HG03045 (cell line): Measurements from ENCODE around the gene L2HGDH.

Experiments used
- ATAC-seq: cut with Tn5 transposase; IDR thresholded peaks from one replicate; pipeline ENCODE4 v1.9.1; 2021; ENCODE audit warnings: mild to moderate bottlenecking, moderate library complexity; ENCODE audit not compliant: unreplicated experiment

The L2HGDH gene

DNA sequence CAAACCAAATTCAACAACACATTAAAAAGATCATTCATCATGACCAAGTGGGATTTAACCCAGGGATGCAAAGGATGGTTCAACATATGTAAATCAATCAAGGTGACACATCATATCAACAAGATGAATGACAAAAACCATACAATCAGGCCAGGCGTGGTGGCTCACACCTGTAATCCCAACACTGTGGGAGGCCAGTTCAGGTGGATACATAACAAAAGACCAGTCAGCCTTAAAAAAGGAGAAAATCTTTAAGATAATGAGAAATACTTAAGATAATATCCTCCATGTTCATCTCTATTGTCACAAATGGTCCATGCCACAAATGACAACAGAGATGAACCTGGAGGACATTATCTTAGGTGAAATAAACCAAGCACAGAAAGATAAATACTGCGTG is 12.4 kb downstream of the L2HGDH start:
- no peak for ATAC-seq

DNA sequence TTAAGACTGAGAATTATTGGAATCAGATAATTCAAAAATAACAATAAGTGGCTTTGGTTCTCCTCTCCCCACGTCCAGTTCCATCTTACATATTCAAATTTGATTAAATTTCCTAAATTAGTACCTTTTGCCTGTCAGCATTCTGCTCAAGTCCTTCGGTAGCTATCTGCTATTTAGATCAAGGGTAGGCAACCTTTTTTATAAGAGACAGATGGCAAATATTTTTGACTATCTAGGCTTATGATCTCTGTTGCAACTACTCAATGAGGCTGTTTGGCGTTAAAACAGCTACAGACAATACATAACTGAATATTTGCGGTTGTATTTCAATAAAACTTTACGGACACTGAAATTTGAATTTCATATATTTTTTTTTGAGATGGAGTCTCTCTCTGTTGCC is 21.7 kb downstream of the L2HGDH start:
- no peak for ATAC-seq

DNA sequence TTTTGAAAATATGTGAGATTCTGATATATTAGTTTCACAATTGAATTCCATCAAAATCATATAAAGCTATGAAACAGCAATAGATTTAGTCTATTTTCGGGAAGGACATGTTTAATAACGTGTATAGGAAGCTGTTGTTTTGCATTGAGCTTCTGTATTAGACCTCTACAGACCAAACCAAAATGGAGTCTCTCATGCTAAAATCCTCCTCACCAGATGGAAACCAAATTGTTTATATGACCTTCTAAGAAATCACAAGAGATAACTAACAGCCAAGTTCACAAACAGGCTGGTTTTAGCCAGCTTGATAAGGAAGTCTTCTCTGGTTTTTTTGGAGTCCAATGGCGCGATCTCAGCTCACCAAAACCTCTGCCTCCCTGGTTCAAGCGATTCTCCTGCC is 23.9 kb downstream of the L2HGDH start:
- ATAC-seq: no peak

DNA sequence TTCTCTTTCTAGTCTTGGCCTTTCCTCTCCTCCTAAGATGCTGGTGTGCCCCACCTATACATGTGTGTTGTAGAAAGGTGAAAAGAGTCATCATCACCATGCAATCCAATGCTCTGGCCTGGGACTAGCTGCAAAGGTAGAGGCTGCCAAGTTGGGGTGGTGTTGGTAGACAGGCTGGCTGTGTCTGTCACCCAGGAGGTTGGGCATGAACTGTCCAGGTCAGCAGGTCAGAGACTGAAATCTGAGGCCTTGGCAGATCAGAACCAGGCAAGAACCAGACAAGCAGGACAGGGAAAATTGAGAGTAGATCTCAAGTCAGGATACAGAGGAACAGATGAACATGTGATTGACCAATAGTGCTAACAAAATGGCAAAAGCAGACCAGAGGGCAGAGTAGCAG is 26.2 kb downstream of the L2HGDH start:
- no peak for ATAC-seq

DNA sequence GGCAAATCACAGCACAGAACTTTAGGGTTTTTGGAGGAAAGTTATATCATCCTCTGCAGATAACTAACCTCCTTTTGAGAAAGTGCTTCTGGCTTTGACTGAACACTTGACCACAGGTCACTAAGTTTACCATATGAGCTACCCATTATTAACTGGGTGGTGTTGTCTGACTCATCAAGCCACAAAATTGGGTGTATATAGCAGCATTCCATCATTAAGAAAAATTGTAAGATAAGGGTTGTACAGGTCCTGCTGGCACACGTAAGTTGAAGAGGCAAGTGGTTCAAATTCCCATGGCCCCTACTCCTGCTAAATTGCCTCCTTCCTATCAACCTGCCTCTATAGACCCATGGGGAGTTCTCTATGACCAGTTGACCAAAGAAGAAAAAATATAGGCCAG is 39.5 kb downstream of the L2HGDH start:
- ATAC-seq: no peak

DNA sequence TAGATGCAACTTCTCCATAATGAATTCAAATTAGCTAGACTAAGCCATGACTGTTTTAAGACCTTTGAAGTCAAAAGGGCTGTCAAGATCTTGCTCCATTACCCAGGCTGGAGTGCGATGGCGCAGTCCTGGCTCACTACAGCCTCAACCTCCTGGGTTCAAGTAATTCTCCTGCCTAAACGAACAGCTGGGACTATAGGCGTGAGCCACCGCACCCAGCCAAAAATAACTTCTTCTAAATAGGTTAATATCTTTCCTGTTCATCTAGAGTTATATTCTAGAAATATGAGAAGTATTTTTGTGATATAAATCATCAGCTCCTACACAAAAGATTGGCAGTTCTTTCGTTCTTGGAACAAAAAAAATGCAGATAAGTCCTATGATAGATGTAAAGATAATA is 41.1 kb downstream of the L2HGDH start:
- ATAC-seq: no peak

DNA sequence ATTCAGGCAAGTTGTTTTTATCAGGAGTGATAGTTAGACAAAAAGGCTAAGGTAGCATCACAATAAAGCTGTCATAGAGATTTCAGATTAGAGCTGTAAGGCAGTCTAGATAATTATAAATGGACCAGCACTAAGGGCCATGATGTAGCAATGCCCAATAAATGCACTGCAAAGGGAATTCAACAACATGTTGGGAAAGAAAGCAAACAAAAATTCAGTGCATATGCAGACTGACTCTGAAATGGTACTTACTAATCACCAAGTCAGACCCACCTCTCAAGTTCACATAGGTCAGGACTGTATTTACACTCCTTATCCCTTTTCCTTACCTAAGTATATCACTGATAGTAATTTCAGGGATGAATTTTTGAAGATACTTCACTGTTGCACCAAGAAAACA is 47.0 kb downstream of the L2HGDH start:
- no peak for ATAC-seq

DNA sequence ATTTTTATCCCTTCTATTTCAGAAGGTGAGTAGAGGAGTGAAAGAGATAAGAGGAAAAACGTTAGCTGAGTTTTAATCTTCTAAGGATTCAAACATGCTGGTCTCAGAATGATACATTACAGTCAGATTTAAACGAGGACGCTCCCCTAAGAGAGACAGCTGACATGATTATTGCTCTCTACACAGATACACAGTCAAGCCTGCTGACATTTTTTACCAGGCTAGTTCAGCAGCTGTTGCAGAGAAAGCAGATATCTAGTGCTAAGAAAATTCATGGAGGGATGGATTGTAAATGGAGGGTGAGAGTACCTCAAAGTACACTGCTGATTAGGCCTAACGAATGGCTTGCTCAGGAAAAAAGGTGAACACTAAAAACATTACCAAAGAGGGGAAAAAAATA is 48.7 kb downstream of the L2HGDH start:
- no peak for ATAC-seq

DNA sequence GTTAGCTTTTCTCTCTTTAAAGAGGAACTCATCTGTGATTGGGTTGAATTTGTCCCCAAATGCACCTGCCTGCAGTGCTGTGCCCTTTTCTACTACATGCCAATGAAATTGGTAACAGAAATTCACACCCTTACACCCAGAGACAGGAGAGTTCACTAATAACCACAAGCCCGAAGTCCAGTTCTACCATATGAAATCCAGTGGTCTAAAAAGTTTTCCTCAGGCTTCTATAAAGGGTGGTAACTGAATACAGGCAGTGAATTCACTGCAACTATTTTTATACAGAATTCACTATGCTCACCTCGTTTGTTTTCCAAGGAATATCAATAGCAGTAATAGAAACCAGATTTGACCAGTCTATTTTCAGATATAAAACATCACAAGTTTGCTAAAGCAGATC is 49.2 kb downstream of the L2HGDH start:
- ATAC-seq: no peak

DNA sequence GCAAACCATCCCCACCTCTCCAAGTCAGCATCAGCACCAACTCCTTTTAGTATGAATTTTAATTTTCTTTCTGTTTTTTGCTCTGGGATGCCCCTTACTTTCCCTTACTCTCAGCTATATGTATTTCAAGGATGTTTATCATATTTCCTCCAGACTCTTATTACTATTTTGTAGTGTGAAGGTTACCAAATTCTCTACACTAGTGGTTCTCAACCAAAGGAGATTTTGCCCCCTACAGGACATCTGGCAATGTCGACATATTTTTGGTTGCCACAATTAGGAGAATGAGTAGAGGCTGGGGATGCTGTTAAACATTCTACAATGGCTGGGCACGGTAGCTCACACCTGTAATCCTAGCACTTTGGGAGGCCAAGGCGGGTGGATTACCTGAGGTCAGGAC is 51.5 kb downstream of the L2HGDH start:
- no peak for ATAC-seq

DNA sequence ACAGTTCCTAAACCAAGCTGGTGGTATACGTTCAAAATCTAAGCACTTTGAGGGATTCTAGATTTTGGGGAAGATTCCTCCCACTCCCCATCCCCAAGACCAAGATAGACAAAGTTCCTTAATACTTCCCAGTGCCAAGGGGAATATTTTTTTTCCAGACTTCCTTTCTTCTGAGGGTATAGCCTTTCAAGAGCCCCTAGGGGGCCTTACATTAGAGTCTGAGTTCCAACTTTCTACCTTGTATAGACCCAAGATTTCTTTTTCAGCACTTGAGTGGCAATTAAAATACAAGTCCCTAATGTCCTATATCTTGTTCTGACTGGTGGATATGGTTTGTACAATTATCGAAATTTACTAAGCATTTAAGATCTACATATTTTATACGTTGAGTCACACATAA is 52.0 kb downstream of the L2HGDH start:
- no peak for ATAC-seq

DNA sequence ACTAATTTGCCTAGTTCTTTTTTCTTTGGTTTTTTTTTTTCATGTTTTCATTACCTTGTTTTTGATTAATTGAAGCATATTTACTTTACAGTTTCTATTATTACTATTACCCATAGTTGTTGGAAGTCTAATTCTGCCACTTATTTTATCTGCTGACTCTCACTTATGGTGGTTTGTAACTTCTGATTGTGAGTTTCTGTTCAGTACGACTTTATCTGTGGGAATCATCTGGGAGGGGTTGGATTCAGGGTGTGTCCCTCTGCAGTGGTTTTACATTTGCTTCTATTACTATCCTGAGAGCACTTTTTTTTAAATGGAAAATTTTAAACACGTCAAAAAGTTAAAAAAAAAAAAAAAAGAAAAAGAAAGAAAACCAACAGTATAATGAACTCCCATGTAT is 54.3 kb downstream of the L2HGDH start:
- no peak for ATAC-seq

DNA sequence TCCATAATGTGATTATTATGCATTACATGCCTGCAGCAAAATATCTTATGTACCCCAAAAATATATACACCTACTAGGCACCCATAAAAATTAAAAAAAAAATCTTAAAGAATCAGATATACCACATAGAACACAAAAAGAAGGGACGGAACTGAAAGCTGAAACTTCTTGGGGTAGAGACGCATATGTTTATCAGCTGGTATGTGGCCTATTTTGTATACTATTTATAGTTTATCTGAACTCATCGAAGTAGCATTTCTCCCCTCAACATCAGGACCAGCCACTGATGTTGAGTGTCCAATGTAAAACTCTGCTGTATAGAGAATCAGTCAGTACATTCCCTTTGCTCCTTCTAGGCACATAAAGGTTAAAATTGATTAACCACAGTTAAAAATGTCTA is 57.8 kb downstream of the L2HGDH start:
- no peak for ATAC-seq

DNA sequence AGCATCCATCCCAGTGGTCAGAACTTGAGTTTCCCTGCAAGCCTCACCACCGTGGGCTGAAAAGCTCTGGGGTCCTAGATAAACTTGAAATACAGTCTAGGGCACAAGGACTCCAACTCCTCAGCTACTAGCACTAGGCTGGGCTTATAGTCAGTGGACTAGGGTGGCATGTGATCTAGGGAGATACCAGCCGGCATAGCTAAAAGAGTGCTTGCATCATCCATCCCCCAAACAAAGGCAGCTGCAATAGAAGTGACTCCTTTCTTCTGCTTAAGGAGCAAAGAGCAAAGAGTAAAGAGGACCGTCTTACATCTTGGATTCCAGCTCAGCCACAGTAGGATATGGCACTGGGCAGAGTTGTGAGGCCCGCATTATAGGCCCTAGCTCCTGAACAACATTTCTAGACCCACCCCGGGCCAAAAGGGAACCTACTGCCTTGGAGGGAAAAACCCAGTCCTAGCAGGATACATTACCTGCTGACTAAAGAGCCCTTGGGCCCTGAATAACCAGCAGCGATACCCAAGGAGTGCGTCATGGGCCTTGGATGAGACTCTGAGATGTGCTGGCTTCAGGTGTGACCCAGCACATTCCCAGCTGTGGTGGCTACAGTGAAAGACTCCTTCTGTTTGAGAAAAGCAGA is 62.8 kb downstream of the L2HGDH start:
- no peak for ATAC-seq

DNA sequence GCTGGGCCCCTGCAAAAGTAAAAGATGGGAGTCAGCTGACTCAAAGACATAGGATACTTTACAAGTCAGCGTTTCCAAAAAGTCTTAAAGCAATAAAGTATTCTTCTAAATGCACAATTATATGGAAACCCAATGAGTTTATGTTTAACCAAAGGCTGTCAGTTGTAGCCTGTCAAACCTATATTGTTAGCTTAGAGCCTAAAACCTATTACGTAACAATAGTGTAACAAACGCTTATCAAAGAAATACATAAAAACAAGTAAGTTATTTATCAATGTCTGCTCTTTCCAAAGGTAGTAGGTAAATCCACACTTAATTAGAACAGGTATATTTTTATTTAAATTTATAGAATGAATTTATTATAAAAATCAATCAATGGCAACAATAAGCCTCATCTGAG is 64.8 kb downstream of the L2HGDH start:
- ATAC-seq: no peak

DNA sequence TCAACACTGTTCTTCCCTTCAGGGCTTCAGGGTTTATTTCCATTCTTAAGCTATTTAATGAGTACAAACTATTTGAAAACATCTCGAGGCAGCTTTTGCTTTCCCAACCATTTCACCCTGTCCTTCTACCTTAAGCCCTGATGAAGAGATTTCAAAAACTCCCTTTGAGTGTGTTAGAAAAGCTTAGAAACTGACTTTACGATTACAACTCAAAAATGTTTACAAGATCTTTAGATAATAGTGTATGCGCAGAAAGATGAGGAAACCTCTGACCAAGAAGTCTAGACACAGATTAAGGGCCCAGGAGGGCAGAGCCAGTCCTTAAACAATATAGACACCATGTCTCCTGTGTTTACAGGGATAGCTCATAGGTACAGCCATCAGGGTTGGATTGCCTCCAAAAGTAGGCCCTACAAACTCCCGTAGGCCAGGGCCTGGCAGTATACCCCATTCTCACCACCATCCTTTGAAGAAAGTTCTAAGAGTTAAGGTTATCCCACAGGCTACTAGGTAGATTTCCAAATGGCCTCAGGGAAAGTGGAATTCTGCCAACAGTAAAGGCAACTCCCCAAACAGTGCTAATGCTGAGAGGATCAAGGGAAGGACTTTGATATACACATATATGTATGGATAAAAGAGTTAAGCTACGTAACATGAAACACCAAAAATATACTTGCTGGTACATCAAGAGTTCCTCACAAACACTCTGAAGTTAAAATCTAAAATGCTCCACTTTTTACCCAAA is 69.3 kb downstream of the L2HGDH start:
- ATAC-seq: no peak

DNA sequence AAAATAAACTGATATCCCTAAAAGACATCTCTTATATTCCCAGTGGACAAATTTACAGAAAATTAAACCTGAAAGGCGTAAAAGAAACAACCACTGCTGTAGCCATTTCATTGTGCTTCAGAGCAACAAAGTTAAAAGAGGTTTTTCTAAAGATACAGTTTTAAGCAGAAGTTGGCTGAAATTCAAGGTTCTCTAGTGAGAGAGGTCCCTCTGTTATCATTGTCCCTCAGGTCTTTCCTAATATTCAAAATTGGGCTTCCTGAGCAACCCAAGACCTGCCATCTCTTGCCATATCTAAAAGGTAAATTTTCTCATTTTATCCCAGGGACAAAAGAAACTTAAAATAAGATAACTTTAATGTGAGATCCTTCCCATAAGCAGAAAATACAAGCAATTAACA is 69.9 kb downstream of the L2HGDH start:
- ATAC-seq: no peak

DNA sequence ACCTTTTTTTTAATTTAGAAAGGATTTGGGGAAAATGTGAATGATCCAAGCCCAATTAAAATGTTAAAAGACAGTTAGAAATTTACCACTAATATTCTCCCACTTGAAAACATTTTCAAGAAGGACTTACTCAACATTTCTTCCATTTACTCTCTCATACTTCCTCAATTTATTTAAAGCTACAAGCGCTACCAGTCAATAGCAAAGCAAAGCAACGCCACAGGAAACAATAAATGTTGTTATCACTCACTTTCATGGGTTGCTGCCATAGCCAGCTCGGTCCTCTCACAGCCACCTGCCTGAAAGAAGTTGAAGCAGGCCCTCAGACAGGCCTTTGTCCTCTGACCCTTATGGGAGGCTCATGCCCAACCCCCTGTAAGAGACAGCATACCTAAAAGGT is 74.6 kb downstream of the L2HGDH start:
- no peak for ATAC-seq

DNA sequence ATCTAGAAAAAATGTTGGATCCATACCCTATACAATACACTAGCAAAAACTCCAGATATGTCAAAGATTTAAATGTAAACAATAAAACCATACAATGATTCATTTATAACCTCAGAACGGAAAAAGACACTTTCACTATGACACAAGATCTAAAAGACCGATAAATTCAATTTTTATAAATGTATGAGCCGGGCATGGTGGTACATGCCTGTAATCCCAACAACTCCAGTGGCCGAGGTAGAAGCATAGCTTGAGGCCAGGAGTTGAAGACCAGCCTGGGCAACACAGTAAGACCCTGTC is 78.1 kb downstream of the L2HGDH start:
- no peak for ATAC-seq

DNA sequence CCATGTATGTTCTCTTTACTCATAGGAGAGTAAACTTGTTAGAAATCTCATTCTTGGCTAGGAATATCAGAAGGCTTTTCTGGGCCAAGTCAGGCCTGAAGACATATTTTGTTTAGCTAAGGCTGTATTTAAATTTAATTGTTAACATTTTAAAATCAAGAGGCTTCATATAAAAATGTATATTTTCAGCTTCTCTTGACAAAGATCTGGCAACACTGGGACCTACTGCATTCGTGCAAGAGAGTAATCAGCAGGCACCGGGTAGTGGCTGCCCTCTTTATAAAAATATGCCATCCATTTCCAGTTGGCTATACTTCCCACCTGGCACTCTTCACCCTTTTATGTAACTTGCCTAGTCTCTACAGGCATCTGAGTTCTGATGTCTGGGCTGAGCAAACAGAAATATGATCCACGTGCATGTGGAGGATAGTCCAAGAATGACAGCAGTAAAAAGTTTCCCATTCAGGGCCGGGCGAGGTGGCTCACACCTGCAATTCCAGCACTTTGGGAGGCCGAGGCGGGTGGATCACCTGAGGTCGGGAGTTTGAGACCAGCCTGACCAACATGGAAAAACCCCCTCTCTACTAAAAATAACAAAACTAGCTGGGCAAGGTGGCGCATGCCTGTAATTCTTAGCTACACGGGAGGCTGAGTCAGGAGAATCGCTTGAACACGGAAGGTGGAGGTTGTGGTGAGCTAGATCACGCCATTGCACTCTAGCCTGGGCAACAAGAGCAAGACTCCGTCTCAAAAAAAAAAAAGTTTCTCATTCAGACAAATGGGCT is 78.7 kb downstream of the L2HGDH start:
- no peak for ATAC-seq

DNA sequence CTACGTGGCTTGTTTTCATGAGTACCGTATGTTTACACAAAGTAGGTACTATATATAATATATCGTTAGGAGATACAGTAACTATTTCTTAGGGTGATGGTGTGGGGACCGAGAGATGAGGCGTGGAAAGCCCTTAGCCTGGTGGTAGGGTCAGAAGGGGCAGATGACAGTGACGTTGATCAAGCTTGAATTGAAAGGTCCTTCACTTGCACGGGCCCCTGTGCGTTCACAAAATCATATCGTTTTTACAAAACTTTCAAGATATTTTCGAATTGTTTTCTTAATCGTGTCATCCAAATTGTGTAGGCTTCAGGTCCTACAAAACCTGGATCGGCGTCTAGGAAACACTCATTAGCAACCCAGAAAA is 79.8 kb downstream of the L2HGDH start:
- ATAC-seq: no peak

DNA sequence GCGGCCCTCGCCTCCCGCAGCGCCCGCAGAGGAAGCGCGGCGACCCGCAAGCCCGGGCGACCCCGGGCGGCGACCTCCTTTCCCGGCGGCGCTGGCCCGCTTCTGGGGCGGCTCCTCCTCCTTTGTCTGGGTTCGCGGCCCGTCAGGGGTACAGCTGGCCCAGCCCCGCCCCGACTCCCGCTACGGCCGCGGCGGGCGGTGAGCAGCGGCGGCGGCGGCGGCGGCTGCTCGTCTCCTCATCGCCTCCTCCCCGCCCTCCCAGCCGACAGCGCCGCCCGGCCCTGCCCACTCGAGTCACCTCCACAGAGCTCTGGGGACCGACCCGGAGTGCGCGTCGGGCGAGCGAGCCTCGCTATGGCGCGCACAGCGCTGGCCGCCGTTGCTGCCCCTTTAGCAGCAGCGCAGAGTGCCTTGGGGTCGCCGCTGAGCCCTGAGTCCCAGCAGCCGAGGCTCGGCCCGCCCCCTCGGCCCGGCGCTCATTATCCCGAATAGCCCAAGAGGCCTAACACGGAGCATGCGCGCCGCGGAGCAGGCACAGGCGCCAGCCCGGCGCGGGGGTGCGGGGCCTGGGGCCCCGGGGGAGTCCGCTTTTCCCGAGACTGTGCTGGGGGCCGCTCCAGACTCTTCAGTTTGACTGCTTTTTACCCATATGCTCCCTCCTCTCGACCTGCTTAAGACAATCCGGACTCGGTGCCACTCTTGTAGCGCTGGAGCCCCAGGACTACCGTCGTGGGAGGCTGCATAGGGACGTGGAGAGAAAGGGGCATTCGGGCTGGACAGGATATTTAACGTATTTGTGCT is 80.4 kb downstream of the L2HGDH start, which contains the start of gene SOS2:
SOS2 (minus strand) TSS at position 104 of the 801 bp plus-strand sequence. CDS start 295 bp downstream, outside the sequence.
- ATAC-seq: peak; percentile 90
